ENCODE results near the gene PCDHGA10.

Gene PCDHGA10

GRCh38 chr5:141465351-141465750 is 52.6 kb downstream of the PCDHGA10 start (continued):
- TF ChIP-seq ZNF623 (tag by site-specific recombination; IDR thresholded peaks at IDR 0.05) (no peak), ZNF366 (tag by site-specific recombination; conservative IDR thresholded peaks at IDR 0.05) (no peak), ZNF121 (tag by site-specific recombination; IDR thresholded peaks at IDR 0.05) (no peak), ZBTB11 (tag by site-specific recombination; conservative IDR thresholded peaks at IDR 0.05; ENCODE audit: low read depth) (no peak)
- TF ChIP-seq, protein P1, sequence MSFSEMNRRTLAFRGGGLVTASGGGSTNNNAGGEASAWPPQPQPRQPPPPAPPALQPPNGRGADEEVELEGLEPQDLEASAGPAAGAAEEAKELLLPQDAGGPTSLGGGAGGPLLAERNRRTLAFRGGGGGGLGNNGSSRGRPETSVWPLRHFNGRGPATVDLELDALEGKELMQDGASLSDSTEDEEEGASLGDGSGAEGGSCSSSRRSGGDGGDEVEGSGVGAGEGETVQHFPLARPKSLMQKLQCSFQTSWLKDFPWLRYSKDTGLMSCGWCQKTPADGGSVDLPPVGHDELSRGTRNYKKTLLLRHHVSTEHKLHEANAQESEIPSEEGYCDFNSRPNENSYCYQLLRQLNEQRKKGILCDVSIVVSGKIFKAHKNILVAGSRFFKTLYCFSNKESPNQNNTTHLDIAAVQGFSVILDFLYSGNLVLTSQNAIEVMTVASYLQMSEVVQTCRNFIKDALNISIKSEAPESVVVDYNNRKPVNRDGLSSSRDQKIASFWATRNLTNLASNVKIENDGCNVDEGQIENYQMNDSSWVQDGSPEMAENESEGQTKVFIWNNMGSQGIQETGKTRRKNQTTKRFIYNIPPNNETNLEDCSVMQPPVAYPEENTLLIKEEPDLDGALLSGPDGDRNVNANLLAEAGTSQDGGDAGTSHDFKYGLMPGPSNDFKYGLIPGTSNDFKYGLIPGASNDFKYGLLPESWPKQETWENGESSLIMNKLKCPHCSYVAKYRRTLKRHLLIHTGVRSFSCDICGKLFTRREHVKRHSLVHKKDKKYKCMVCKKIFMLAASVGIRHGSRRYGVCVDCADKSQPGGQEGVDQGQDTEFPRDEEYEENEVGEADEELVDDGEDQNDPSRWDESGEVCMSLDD (tag by site-specific recombination; IDR thresholded peaks at IDR 0.05): no peak

All from HEK293 (cell line).